Body of pancreas (tissue), 4 donors: ENCODE data around the gene RNF14.

ENCODE experiments used
- POLR2A ChIP-seq, 3 donors: fragments of 450-650 bp; IDR thresholded peaks; one replicate each; pipeline ENCODE4 v1.6.1; 2016; ENCODE audit warnings: antibody characterized with exemption in 3 of 3, mild to moderate bottlenecking in 2 of 3
- TF ChIP-seq, protein P1 (sequence below), 7 experiments: fragments of 450-650 bp in 4 of 7; fragments of 200-600 bp in 3 of 7; sonication (generic) in 3 of 7; IDR thresholded peaks; one replicate each; pipeline ENCODE4 v1.5.1; 2016 to 2019; ENCODE audit warnings: antibody characterized with exemption in 7 of 7

DNA sequence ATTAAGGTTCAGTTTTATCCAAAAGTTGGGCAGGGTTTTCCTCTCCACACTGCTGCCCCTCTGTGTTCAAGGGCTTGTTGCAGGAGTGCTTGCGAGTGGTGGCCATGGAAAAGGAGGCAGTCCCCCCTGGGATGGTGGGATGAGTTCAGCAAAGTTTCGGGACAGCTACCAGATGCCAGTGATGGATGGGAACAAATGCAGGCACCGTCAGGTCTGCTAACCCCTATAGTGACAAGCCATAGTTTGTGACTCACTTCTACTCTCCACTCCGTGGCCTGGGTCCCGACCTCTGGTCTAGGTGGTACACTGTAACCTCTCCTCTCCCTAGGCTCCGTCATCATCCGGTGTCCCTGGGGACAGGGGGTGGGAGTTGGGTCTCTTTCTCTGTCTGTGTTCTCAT, 3.8 kb upstream of the RNF14 start:
- TF ChIP-seq, protein P1, sequence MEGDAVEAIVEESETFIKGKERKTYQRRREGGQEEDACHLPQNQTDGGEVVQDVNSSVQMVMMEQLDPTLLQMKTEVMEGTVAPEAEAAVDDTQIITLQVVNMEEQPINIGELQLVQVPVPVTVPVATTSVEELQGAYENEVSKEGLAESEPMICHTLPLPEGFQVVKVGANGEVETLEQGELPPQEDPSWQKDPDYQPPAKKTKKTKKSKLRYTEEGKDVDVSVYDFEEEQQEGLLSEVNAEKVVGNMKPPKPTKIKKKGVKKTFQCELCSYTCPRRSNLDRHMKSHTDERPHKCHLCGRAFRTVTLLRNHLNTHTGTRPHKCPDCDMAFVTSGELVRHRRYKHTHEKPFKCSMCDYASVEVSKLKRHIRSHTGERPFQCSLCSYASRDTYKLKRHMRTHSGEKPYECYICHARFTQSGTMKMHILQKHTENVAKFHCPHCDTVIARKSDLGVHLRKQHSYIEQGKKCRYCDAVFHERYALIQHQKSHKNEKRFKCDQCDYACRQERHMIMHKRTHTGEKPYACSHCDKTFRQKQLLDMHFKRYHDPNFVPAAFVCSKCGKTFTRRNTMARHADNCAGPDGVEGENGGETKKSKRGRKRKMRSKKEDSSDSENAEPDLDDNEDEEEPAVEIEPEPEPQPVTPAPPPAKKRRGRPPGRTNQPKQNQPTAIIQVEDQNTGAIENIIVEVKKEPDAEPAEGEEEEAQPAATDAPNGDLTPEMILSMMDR (IDR thresholded peaks at IDR 0.05), result no peak
- TF ChIP-seq POLR2A (IDR thresholded peaks at IDR 0.05), result no peak
